PC-3 (cell line): ENCODE results near the gene COX17.

Source experiments
- EZH2 ChIP-seq: fragments of 300-600 bp; sonication (generic); IDR thresholded peaks from one replicate; pipeline ENCODE4 v1.6.1; 2017; ENCODE audit warnings: antibody characterized with exemption, mild to moderate bottlenecking, low read length; ENCODE audit not compliant: unreplicated experiment
- TF ChIP-seq, protein P1 (sequence below): fragments of 300-600 bp; sonication (generic); conservative IDR thresholded peaks from 2 replicates; pipeline ENCODE4 v1.5.1; 2017; ENCODE audit warnings: antibody characterized with exemption, low read depth, mild to moderate bottlenecking, low read length

DNA sequence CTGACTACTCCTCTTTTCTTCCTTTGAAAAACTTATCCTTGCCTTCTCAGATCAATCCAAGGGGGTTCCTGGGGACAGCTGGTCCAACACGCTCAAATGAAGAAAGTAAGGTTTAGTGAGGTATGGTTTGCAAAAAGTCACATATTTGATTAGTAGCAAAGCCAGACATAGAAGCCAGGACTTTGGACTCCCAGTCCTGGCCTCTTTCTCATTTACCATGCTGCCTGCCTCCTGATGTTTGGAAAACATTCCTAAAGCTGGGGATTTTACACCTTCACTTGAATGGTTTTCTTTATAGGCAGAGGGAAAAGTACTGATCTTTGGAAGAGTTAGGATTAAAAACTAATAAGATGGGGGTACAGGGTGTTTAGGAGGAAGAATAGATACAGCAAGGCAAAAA lies 31.4 kb downstream of the COX17 start:
- TF ChIP-seq, protein P1, sequence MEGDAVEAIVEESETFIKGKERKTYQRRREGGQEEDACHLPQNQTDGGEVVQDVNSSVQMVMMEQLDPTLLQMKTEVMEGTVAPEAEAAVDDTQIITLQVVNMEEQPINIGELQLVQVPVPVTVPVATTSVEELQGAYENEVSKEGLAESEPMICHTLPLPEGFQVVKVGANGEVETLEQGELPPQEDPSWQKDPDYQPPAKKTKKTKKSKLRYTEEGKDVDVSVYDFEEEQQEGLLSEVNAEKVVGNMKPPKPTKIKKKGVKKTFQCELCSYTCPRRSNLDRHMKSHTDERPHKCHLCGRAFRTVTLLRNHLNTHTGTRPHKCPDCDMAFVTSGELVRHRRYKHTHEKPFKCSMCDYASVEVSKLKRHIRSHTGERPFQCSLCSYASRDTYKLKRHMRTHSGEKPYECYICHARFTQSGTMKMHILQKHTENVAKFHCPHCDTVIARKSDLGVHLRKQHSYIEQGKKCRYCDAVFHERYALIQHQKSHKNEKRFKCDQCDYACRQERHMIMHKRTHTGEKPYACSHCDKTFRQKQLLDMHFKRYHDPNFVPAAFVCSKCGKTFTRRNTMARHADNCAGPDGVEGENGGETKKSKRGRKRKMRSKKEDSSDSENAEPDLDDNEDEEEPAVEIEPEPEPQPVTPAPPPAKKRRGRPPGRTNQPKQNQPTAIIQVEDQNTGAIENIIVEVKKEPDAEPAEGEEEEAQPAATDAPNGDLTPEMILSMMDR, result no peak
- no peak for TF ChIP-seq EZH2
